Fibroblast of villous mesenchyme (primary cell): ENCODE measurements around the gene CLASRP. TPM values are rescaled to one million over a fixed set of nuclear protein-coding genes. Genes with fewer than 3 reads are reported as not detected.

Experiments used
- DNase-seq: peaks from one replicate; pipeline ENCODE4 v3.0.0-alpha.2; 2010; ENCODE audit warnings: low read depth
- H3K4me3 ChIP-seq: 2 replicates; pipeline ENCODE4 v1.5.1; 2011; ENCODE audit warnings: low read depth, mild to moderate bottlenecking, low read length
- CTCF ChIP-seq: IDR thresholded peaks from 2 replicates; pipeline ENCODE4 v1.5.1; 2012; ENCODE audit warnings: low read depth, mild to moderate bottlenecking, low read length; ENCODE audit not compliant: insufficient read depth
- total RNA-seq: library from RNA; depleted of rRNA; stranded (reverse); fragments of >200 nt; gene quantifications from 2 replicates; pipeline ENCODE4 v1.2.3, GENCODE V29; 2012

Gene CLASRP
- total RNA-seq, 1 donor: 16.4 TPM

GRCh38 chr19:45097776-45098520 is 59.1 kb downstream of the CLASRP start:
- peak; percentile 96 for DNase-seq
- TF ChIP-seq CTCF: no peak
- H3K4me3 ChIP-seq: peak overlapping the region; percentile 13

- TF ChIP-seq CTCF: no peak
- peak; percentile 39 for DNase-seq
- H3K4me3 ChIP-seq: no peak overlapping the region
Measured at GRCh38 chr19:45098521-45099466, 59.9 kb downstream of the CLASRP start.

GRCh38 chr19:45099467-45100191 is 60.8 kb downstream of the CLASRP start:
- no peak for TF ChIP-seq CTCF
- DNase-seq: peak; percentile 67
- H3K4me3 ChIP-seq: no peak overlapping the region

- DNase-seq: no peak
- TF ChIP-seq CTCF: no peak
- no peak overlapping the region for H3K4me3 ChIP-seq
Measured at GRCh38 chr19:45100201-45100600, 61.4 kb downstream of the CLASRP start.

- no peak for TF ChIP-seq CTCF
- DNase-seq: peak; percentile 51
- no peak overlapping the region for H3K4me3 ChIP-seq
Measured at GRCh38 chr19:45100846-45101252, 62.0 kb downstream of the CLASRP start.

GRCh38 chr19:45101806-45102205 is 63.0 kb downstream of the CLASRP start:
- no peak for TF ChIP-seq CTCF
- DNase-seq: no peak
- no peak overlapping the region for H3K4me3 ChIP-seq
